Uterus (tissue), 4 donors: Measurements from ENCODE around the gene RNF112. TPM values are rescaled to one million over a fixed set of nuclear protein-coding genes. Genes with fewer than 3 reads are reported as not detected.
"Not testable (repeated sequence)": the region's sequence is repeated elsewhere in the genome, so short reads cannot be mapped to it uniquely, and the experiment has no call there.

Source experiments
- DNase-seq, 2 donors: peaks; one replicate each; pipeline ENCODE4 v3.0.0-alpha.2; 2019 to 2020
- H3K27ac ChIP-seq, 2 donors: fragments of 200-600 bp; sonication (generic); 1 replicate in 1 of 2; 2 replicates in 1 of 2; pipeline ENCODE4 v1.5.1; 2016 to 2018
- H3K27me3 ChIP-seq, 2 donors: fragments of 200-600 bp; sonication (generic); one replicate each; pipeline ENCODE4 v1.5.1; 2018 to 2019; ENCODE audit warnings: control low read depth in 1 of 2
- H3K36me3 ChIP-seq, 2 donors: fragments of 200-600 bp; sonication (generic); one replicate each; pipeline ENCODE4 v1.5.1; 2019; ENCODE audit warnings: control low read depth in 1 of 2
- H3K4me1 ChIP-seq, 2 donors: fragments of 200-600 bp; sonication (generic); one replicate each; pipeline ENCODE4 v1.5.1; 2018 to 2019; ENCODE audit warnings: control low read depth in 1 of 2
- H3K4me3 ChIP-seq, 2 donors: fragments of 200-600 bp; sonication (generic); 1 replicate in 1 of 2; 2 replicates in 1 of 2; pipeline ENCODE4 v1.5.1; 2018 to 2019; ENCODE audit warnings: mild to moderate bottlenecking in 1 of 2
- H3K9me3 ChIP-seq, 2 donors: fragments of 200-600 bp; sonication (generic); one replicate each; pipeline ENCODE4 v1.5.1; 2019; ENCODE audit warnings: control low read depth in 1 of 2
- POLR2A ChIP-seq, 2 donors: fragments of 450-650 bp; IDR thresholded peaks; one replicate each; pipeline ENCODE4 v1.6.1; 2016; ENCODE audit warnings: antibody characterized with exemption in 2 of 2, mild to moderate bottlenecking in 1 of 2, moderate library complexity in 1 of 2
- intact Hi-C: fragments of 100-400 bp; cut with DNase I; formaldehyde crosslinking; loops from one replicate; pipeline ENCODE4 v1.15.1; 2023; ENCODE audit warnings: low total_unique reads
- total RNA-seq, 4 donors: library from RNA; depleted of rRNA in 3 of 4; stranded (reverse); fragments of >200 nt in 3 of 4; gene quantifications; one replicate each; pipeline versions ENCODE4 v1.1.0 to v1.2.4, GENCODE V29; 2014 to 2023
- TF ChIP-seq, protein P1 (sequence below), 4 experiments: fragments of 200-600 bp in 2 of 4; fragments of 450-650 bp in 2 of 4; sonication (generic) in 2 of 4; IDR thresholded peaks; one replicate each; pipeline ENCODE4 v1.5.1; 2016 to 2019; ENCODE audit warnings: antibody characterized with exemption in 4 of 4, mild to moderate bottlenecking in 2 of 4, moderate library complexity in 1 of 4
- donor health status: DM: yes; HTN: yes; CAD: no.

RNF112 gene
- total RNA-seq, 4 donors from 2014 or later: 0.88 to 14.7 (median 3.7) TPM

DNA sequence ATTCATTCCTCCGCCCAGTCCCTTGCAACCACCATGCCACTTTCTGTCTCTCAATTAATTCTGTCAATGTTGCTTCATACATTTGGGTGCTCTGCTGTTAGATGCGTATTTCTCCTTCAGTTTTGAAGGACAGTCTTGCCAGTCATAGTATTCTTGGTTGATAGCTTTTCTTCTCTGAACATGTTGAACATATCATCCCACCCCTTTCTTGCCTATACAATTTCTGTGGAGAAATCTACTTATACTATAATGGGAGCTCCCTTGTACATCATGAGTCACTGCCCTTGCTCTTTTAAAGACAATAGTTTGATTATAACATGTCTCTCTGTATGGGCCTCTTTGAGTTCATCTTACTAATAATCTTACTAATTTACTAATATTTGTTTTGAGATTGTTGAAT is 34.1 kb downstream of the RNF112 start:
- intact Hi-C loops: loop anchor here (10.0 kb wide), 1 partner anchor 70 kb away; the partner anchor contains the start of gene MAPK7

DNA sequence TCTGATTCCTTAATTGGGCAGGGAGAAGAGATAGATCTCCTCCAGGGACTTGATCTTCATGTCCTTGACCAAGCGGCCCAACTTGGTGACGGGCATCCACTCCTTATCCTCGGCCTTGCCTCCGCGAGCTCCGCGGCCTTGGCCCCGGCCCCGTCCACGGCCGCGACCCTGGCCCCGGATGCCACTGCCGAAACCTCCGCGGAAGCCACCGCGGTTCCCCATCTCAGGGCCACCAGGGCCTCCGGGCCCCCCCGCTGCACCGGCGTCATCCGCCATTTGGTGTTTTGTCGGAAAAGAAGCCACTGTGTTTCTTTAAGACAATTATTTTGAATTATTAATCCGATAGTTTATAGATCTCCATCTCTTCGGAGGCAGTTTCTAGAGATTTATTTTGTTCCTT is 35.5 kb downstream of the RNF112 start:
- intact Hi-C loops: loop anchor here (10.0 kb wide), 1 partner anchor 72 kb away; the partner anchor contains the start of gene MAPK7
- not testable (repeated sequence) for DNase-seq, H3K4me3 ChIP-seq, H3K27me3 ChIP-seq, H3K9me3 ChIP-seq, H3K36me3 ChIP-seq
- H3K27ac ChIP-seq: peak overlapping the region; percentile 86 to 94
- H3K4me1 ChIP-seq: peaks cover 7 to 15% of the 10 kb centered on the region in 2 donors

More for the DNA sequence above, 34.1 kb downstream of the RNF112 start:
- peaks cover 7 to 15% of the 10 kb centered on the region in 2 donors for H3K4me1 ChIP-seq
- H3K9me3 ChIP-seq: no peaks in the 10 kb centered on the region
- no peak for TF ChIP-seq POLR2A (IDR thresholded peaks at IDR 0.05)
- TF ChIP-seq, protein P1, sequence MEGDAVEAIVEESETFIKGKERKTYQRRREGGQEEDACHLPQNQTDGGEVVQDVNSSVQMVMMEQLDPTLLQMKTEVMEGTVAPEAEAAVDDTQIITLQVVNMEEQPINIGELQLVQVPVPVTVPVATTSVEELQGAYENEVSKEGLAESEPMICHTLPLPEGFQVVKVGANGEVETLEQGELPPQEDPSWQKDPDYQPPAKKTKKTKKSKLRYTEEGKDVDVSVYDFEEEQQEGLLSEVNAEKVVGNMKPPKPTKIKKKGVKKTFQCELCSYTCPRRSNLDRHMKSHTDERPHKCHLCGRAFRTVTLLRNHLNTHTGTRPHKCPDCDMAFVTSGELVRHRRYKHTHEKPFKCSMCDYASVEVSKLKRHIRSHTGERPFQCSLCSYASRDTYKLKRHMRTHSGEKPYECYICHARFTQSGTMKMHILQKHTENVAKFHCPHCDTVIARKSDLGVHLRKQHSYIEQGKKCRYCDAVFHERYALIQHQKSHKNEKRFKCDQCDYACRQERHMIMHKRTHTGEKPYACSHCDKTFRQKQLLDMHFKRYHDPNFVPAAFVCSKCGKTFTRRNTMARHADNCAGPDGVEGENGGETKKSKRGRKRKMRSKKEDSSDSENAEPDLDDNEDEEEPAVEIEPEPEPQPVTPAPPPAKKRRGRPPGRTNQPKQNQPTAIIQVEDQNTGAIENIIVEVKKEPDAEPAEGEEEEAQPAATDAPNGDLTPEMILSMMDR (IDR thresholded peaks at IDR 0.05): no peak
- no peaks in the 10 kb centered on the region for H3K27me3 ChIP-seq
- no peaks in the 10 kb centered on the region for H3K36me3 ChIP-seq
- no peak overlapping the region for H3K4me3 ChIP-seq
- DNase-seq: no peak
- H3K27ac ChIP-seq: no peak overlapping the region

DNA sequence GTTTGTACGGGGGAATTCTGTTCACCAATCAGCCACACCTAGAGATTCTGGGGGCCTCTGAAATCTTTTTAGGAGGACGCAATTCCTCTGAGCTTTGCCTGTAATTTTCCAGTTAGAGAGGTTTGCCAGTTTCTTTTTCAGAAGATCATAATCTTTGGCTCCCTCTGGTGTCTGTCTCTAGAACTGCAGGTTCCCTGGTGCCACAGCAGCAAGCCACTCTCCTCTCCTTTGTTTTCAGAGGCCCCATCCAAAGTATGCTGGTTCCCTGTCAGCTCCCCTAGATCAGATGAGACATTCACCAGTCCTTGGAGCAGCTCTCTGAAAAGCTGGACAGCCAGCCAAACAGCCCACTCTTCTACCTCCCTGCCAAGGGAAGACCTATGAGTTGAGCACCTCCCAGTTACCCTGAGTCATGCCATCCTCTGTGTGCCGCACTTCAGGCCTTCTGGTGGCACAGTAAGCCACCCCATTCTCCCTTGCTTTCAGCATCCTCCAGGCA is 36.1 kb downstream of the RNF112 start:
- Histone ChIP-seq H3K4me1 (peaks cover 7 to 15% of the 10 kb centered on the region in 2 donors), H3K27ac (peak overlapping the region; percentile 86 to 94), H3K27me3 (no peaks in the 10 kb centered on the region), H3K9me3 (no peaks in the 10 kb centered on the region), H3K4me3 (no peak overlapping the region), H3K36me3 (no peaks in the 10 kb centered on the region)
- intact Hi-C loops: loop anchor here (10.0 kb wide), 1 partner anchor 72 kb away; the partner anchor contains the start of gene MAPK7
- no peak for TF ChIP-seq POLR2A (IDR thresholded peaks at IDR 0.05)
- TF ChIP-seq, protein P1 (IDR thresholded peaks at IDR 0.05): peak; percentile 95 to 98 (median 97)
- DNase-seq: peak; percentile 70 to 90

DNA sequence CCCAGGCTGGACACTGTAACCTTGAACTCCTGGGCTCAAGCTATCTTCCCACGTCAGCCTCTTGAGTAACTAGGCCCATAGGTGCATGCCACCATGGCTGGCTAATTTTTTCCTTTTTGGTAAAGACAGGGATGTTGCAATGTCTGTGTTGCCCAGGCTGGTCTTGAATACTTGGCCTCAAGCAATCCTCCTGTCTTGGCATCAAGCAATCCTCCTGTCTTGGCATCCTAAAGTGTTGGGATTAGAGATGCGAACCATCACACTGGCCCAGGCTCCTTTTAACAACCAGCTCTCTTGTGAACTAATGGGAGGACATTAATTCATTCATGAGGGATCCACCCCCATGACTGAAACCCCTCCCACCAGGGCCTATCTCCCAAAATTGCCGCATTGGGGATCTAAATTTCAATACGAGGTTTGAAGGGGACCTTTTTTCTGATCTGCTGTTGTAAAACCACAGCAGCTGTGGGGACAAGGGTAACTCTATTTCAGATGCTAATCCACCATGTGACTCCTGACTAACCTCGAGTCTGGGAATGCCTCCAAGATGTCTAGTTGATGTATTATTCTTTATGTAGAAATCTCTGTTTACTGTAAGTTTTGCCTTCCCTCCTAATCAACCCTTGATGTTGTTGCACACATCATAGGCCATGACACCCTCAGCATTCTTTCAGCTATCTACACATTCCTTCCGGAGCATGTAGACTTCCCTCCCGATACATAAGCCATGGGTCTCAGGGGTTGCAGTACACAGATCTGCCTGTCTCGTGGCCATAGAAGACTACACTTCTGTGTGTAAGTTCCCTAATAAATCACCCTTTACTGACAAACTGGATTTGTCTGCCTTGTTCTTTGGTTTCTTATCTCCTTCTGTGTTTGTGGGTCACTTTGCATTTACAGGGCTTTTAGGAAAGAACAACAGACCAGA is 37.6 kb downstream of the RNF112 start:
- Histone ChIP-seq H3K36me3 (no peaks in the 10 kb centered on the region), H3K27me3 (no peaks in the 10 kb centered on the region), H3K27ac (peak overlapping the region; percentile 86 to 94), H3K9me3 (no peaks in the 10 kb centered on the region), H3K4me1 (peaks cover 7 to 15% of the 10 kb centered on the region in 2 donors), H3K4me3 (no peak overlapping the region)
- peak; percentile 71 to 87 for DNase-seq
- TF ChIP-seq, protein P1 (IDR thresholded peaks at IDR 0.05): no peak
- peak in 1 of 2 donors; percentile 9 for TF ChIP-seq POLR2A (IDR thresholded peaks at IDR 0.05)
- intact Hi-C loops: loop anchor here (10.0 kb wide), 1 partner anchor 74 kb away; the partner anchor contains the start of gene MAPK7

DNA sequence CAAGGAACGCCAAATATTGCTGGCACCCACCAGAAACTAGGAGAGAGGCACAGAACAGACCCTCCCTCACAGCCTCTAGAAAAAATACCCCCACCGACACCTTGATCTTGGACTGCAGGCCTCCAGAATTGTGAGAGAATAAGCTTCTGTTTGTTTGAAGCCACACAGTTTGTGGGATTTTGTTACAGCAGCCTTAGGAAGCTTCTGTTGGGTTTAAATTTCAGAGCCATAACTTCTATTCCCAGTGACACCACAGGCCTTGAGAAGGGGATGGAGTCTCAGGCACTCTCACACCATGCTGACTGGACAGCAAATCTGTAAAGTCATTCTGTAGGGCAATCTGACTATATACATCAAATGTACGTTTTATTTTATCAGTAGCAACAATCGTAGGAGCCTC is 38.6 kb downstream of the RNF112 start:
- Histone ChIP-seq H3K27me3 (no peaks in the 10 kb centered on the region), H3K4me3 (no peak overlapping the region), H3K36me3 (no peaks in the 10 kb centered on the region), H3K9me3 (no peaks in the 10 kb centered on the region), H3K27ac (peak overlapping the region; percentile 86 to 94), H3K4me1 (peaks cover 7 to 15% of the 10 kb centered on the region in 2 donors)
- no peak for TF ChIP-seq POLR2A (IDR thresholded peaks at IDR 0.05)
- TF ChIP-seq, protein P1 (IDR thresholded peaks at IDR 0.05): no peak
- intact Hi-C loops: loop anchor here (10.0 kb wide), 1 partner anchor 75 kb away; the partner anchor contains the start of gene MAPK7
- no peak for DNase-seq
